Neural cell (in vitro differentiated cells): ENCODE data around the gene USP46. TPM values are rescaled to one million over a fixed set of nuclear protein-coding genes. Genes with fewer than 3 reads are reported as not detected.

Experiments used
- H2AFZ ChIP-seq: fragments of 200-600, 300-800 bp; sonication (generic), shearing (Covaris generic); 2 replicates; pipeline ENCODE4 v1.6.0; 2014; ENCODE audit warnings: low read depth, mild to moderate bottlenecking, antibody characterized with exemption, low read length, moderate library complexity
- H3F3A ChIP-seq: fragments of 200-600 bp; shearing (Covaris generic); 2 replicates; pipeline ENCODE4 v1.6.1; 2016; ENCODE audit warnings: mild to moderate bottlenecking, moderate library complexity, mixed read lengths, antibody characterized with exemption, low read length; ENCODE audit not compliant: insufficient read depth, poor library complexity, severe bottlenecking
- H3K27ac ChIP-seq: fragments of 200-600, 300-800 bp; sonication (generic), shearing (Covaris generic); 2 replicates; pipeline ENCODE4 v1.5.1; 2014; ENCODE audit warnings: mild to moderate bottlenecking, low read length, moderate library complexity
- H3K27me3 ChIP-seq: fragments of 300-800, 200-600 bp; sonication (generic), shearing (Covaris generic); 2 replicates; pipeline ENCODE4 v1.6.0; 2014; ENCODE audit warnings: mild to moderate bottlenecking, low read depth, low read length, moderate library complexity; ENCODE audit not compliant: insufficient read depth
- H3K36me3 ChIP-seq: fragments of 300-800, 200-600 bp; sonication (generic), shearing (Covaris generic); 2 replicates; pipeline ENCODE4 v1.5.1; 2014; ENCODE audit warnings: mild to moderate bottlenecking, antibody characterized with exemption, low read length, moderate library complexity; ENCODE audit not compliant: insufficient read depth
- H3K4me2 ChIP-seq: fragments of 300-800, 200-600 bp; sonication (generic), shearing (Covaris generic); 2 replicates; pipeline ENCODE4 v1.6.0; 2014; ENCODE audit warnings: mild to moderate bottlenecking, low read length
- H3K4me3 ChIP-seq: fragments of 300-800, 200-600 bp; sonication (generic), shearing (Covaris generic); 2 replicates; pipeline ENCODE4 v1.5.1; 2014; ENCODE audit warnings: mild to moderate bottlenecking, low read length, moderate library complexity
- H3K79me2 ChIP-seq: fragments of 200-600 bp; shearing (Covaris generic); replicated peaks from 2 replicates; pipeline ENCODE4 v1.6.0; 2014; ENCODE audit warnings: mild to moderate bottlenecking, low read length, moderate library complexity; ENCODE audit not compliant: insufficient read depth
- H3K9ac ChIP-seq: fragments of 300-800, 200-600 bp; sonication (generic), shearing (Covaris generic); 2 replicates; pipeline ENCODE4 v1.6.1; 2016; ENCODE audit warnings: mild to moderate bottlenecking, low read length, mixed read lengths
- H3K9me2 ChIP-seq: fragments of 200-600 bp; shearing (Covaris generic); 2 replicates; pipeline ENCODE4 v1.6.1; 2016; ENCODE audit warnings: mild to moderate bottlenecking, low read length, mixed read lengths; ENCODE audit not compliant: insufficient read depth
- H3K9me3 ChIP-seq: fragments of 200-600, 300-800 bp; sonication (generic), shearing (Covaris generic); 2 replicates; pipeline ENCODE4 v1.6.1; 2016; ENCODE audit warnings: mild to moderate bottlenecking, mixed run types, low read length, moderate library complexity, mixed read lengths
- H4K20me1 ChIP-seq: fragments of 200-600 bp; shearing (Covaris generic); 2 replicates; pipeline ENCODE4 v1.6.1; 2016; ENCODE audit warnings: mild to moderate bottlenecking, mixed run types; ENCODE audit not compliant: insufficient read depth
- EP300 ChIP-seq: fragments of 450-650 bp; conservative IDR thresholded peaks from 2 replicates; pipeline ENCODE4 v1.6.1; 2014; ENCODE audit warnings: antibody characterized with exemption, mild to moderate bottlenecking, moderate library complexity; ENCODE audit not compliant: poor library complexity, severe bottlenecking
- EZH2 ChIP-seq: fragments of 200-600, 300-800 bp; shearing (Covaris generic), sonication (generic); IDR thresholded peaks from 2 replicates; pipeline ENCODE4 v1.6.1; 2014; ENCODE audit warnings: antibody characterized with exemption, low read length, borderline replicate concordance, mild to moderate bottlenecking; ENCODE audit not compliant: insufficient read depth, poor library complexity, severe bottlenecking
- MXI1 ChIP-seq: fragments of 450-650 bp; conservative IDR thresholded peaks from 2 replicates; pipeline ENCODE4 v1.6.1; 2014; ENCODE audit warnings: antibody characterized with exemption, mild to moderate bottlenecking; ENCODE audit not compliant: poor library complexity, severe bottlenecking
- POLR2AphosphoS5 ChIP-seq: IDR thresholded peaks from 2 replicates; pipeline ENCODE4 v1.6.1; 2012
- RAD21 ChIP-seq: fragments of 450-650 bp; conservative IDR thresholded peaks from 2 replicates; pipeline ENCODE4 v1.6.1; 2014; ENCODE audit warnings: antibody characterized with exemption, mild to moderate bottlenecking, moderate library complexity
- SMC3 ChIP-seq: fragments of 450-650 bp; conservative IDR thresholded peaks from 2 replicates; pipeline ENCODE4 v1.6.1; 2014; ENCODE audit warnings: antibody characterized with exemption, mild to moderate bottlenecking, moderate library complexity; ENCODE audit not compliant: poor library complexity
- TAF1 ChIP-seq: IDR thresholded peaks from 2 replicates; pipeline ENCODE4 v1.6.1; 2012; ENCODE audit warnings: low read depth
- polyA plus RNA-seq: library from polyadenylated mRNA; depleted of rRNA; stranded (reverse); fragments of >200 nt; gene quantifications from 2 replicates; pipeline ENCODE4 v1.2.3, GENCODE V29; 2014
- TF ChIP-seq, protein P1 (sequence below): IDR thresholded peaks from 2 replicates; pipeline ENCODE4 v1.6.1; 2012; ENCODE audit warnings: borderline replicate concordance
- TF ChIP-seq, protein P2 (sequence below): fragments of 450-650 bp; IDR thresholded peaks from 2 replicates; pipeline ENCODE4 v1.5.1; 2014; ENCODE audit warnings: antibody characterized with exemption, mild to moderate bottlenecking, moderate library complexity; ENCODE audit not compliant: poor library complexity, severe bottlenecking

USP46 gene
- polyA plus RNA-seq, 1 donor from 2014 or later = 14.1 TPM

DNA sequence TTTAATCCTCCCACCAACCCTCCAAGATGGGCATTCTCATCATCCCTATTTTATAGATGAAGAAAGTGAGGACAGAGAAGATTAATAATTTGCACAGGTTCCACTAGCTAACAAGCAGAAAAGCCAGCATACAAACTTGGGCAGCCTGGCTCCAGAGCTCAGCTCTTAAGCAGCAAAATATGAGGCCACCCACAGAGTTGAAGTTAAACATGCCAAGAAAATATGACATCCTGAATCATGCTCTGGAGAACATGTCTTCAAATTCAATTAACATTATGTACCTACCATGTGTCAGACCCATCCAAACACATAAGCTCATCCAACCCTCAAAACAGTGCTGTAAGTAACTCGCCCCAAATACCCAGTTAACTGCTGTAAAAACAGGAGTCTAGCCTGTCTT lies 33.9 kb downstream of the USP46 start:
- no peaks in the 10 kb centered on the region for H3K36me3 ChIP-seq
- TF ChIP-seq TAF1 = no peak
- no peak for TF ChIP-seq SMC3
- TF ChIP-seq MXI1 = no peak
- TF ChIP-seq, protein P1, sequence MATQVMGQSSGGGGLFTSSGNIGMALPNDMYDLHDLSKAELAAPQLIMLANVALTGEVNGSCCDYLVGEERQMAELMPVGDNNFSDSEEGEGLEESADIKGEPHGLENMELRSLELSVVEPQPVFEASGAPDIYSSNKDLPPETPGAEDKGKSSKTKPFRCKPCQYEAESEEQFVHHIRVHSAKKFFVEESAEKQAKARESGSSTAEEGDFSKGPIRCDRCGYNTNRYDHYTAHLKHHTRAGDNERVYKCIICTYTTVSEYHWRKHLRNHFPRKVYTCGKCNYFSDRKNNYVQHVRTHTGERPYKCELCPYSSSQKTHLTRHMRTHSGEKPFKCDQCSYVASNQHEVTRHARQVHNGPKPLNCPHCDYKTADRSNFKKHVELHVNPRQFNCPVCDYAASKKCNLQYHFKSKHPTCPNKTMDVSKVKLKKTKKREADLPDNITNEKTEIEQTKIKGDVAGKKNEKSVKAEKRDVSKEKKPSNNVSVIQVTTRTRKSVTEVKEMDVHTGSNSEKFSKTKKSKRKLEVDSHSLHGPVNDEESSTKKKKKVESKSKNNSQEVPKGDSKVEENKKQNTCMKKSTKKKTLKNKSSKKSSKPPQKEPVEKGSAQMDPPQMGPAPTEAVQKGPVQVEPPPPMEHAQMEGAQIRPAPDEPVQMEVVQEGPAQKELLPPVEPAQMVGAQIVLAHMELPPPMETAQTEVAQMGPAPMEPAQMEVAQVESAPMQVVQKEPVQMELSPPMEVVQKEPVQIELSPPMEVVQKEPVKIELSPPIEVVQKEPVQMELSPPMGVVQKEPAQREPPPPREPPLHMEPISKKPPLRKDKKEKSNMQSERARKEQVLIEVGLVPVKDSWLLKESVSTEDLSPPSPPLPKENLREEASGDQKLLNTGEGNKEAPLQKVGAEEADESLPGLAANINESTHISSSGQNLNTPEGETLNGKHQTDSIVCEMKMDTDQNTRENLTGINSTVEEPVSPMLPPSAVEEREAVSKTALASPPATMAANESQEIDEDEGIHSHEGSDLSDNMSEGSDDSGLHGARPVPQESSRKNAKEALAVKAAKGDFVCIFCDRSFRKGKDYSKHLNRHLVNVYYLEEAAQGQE = no peak
- TF ChIP-seq, protein P2, sequence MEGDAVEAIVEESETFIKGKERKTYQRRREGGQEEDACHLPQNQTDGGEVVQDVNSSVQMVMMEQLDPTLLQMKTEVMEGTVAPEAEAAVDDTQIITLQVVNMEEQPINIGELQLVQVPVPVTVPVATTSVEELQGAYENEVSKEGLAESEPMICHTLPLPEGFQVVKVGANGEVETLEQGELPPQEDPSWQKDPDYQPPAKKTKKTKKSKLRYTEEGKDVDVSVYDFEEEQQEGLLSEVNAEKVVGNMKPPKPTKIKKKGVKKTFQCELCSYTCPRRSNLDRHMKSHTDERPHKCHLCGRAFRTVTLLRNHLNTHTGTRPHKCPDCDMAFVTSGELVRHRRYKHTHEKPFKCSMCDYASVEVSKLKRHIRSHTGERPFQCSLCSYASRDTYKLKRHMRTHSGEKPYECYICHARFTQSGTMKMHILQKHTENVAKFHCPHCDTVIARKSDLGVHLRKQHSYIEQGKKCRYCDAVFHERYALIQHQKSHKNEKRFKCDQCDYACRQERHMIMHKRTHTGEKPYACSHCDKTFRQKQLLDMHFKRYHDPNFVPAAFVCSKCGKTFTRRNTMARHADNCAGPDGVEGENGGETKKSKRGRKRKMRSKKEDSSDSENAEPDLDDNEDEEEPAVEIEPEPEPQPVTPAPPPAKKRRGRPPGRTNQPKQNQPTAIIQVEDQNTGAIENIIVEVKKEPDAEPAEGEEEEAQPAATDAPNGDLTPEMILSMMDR = no peak
- no peak overlapping the region for H3K9ac ChIP-seq
- H2AFZ ChIP-seq = no peak overlapping the region
- no peaks in the 10 kb centered on the region for H3F3A ChIP-seq
- no peak overlapping the region for H3K4me2 ChIP-seq
- H3K9me3 ChIP-seq = no peaks in the 10 kb centered on the region
- no peaks in the 10 kb centered on the region for H3K9me2 ChIP-seq
- no peak overlapping the region for H3K4me3 ChIP-seq
- H4K20me1 ChIP-seq = no peaks in the 10 kb centered on the region
- H3K27ac ChIP-seq = no peak overlapping the region
- H3K27me3 ChIP-seq = no peaks in the 10 kb centered on the region
- no peaks in the 10 kb centered on the region for H3K79me2 ChIP-seq

DNA sequence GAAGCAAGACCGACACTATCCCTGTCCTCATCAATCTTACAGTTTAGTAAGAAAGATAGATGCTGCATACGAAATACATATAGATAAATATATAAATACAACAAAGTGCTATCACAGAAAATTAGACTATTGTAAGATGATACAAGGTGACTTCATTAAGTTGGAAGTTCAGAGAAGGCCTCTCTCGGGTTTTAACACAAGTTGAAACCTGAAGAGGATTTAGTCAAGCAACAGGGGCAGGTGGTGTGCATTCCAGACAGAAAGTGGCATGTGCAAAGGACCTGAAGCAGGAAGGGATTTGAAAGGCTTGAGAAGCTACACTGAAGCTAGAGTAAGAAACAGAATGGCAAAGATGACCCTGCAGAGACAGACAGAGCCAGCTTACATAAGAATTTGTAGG lies 36.5 kb downstream of the USP46 start:
- Histone ChIP-seq H3F3A (no peaks in the 10 kb centered on the region), H3K79me2 (no peaks in the 10 kb centered on the region)

DNA sequence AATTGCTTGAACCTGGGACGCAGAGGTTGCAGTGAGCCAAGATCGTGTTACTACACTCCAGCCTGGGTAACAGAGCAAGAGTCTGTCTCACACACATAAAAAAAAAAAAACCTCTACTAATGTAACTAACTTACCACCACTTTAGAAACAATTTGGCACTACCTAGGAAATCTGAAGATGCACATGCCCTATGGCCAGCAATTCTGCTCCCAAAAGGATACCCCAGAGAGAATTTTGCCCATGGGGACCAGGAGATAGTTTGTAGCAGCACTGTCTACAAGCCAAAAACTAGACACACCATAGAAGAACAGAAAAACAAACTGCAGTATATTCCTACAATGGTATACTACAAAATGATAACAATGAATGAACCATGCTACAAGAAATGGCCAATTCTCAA lies 37.5 kb downstream of the USP46 start:
- no peaks in the 10 kb centered on the region for H4K20me1 ChIP-seq

More for the DNA sequence above, 36.5 kb downstream of the USP46 start:
- Histone ChIP-seq H3K4me3 (no peak overlapping the region), H3K9ac (no peak overlapping the region), H3K4me2 (no peak overlapping the region), H2AFZ (no peak overlapping the region), H3K36me3 (no peaks in the 10 kb centered on the region), H4K20me1 (no peaks in the 10 kb centered on the region), H3K9me3 (no peaks in the 10 kb centered on the region), H3K27me3 (no peaks in the 10 kb centered on the region), H3K9me2 (no peaks in the 10 kb centered on the region), H3K27ac (no peak overlapping the region)
- no peak for TF ChIP-seq RAD21
- TF ChIP-seq EP300 = no peak
- TF ChIP-seq SMC3 = no peak
- no peak for TF ChIP-seq POLR2AphosphoS5
- no peak for TF ChIP-seq EZH2

More for the DNA sequence above, 37.5 kb downstream of the USP46 start:
- Histone ChIP-seq H3K9me2 (no peaks in the 10 kb centered on the region), H3K36me3 (no peaks in the 10 kb centered on the region), H2AFZ (no peak overlapping the region), H3K79me2 (no peaks in the 10 kb centered on the region), H3K4me3 (no peak overlapping the region), H3K4me2 (no peak overlapping the region), H3F3A (no peaks in the 10 kb centered on the region), H3K27me3 (no peaks in the 10 kb centered on the region), H3K9ac (no peak overlapping the region), H3K27ac (no peak overlapping the region), H3K9me3 (no peaks in the 10 kb centered on the region)
- no peak for TF ChIP-seq EP300
- no peak for TF ChIP-seq POLR2AphosphoS5
- no peak for TF ChIP-seq MXI1
- no peak for TF ChIP-seq SMC3
- TF ChIP-seq TAF1 = no peak
- TF ChIP-seq, protein P2 = no peak
- TF ChIP-seq EZH2 = no peak
- TF ChIP-seq, protein P1 = no peak
- TF ChIP-seq RAD21 = no peak
